Measurements from ENCODE around the gene C1orf52. TPM values are rescaled to one million over a fixed set of nuclear protein-coding genes. Genes with fewer than 3 reads are reported as not detected.

Gene C1orf52
- polyA plus RNA-seq, 5 donors, result 46.5 to 70.6 (median 53.2) TPM

DNA sequence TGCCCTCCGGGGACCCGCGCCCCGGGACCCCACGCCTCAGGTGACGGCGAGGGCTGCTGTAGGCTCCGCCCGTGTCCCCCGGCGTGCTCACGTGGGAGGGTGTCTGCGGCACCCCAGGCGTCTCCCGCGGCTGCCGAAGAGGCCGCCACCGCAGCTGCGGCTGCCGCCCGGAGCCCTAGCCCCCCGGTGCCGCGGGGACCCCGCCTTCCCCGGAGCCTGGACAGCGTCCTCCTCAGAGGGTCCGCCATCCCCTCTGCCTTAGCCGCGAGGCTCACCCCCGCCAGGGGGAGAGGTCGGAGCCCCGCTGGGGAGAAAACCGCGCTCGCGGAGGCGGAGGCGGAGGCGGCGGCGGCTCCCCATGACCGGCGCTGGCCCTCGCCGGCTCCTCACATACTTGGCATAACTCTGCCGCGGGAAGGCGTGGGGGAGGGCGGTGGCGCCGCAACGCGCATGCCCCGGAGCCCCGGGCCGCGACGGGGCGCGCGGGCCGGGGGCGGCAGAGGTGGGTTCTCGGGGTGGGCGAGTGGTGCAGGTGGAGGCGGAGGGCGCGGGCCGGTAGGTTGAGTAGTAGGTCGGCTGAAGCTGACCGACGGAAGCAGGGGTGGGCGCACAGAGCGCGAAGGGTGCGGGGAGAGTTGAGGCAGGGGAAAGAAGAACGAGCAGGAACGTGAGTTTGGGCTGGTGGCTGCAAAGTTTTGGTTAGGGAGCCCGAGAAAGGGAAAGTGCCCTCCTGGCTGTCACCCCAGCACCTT, 57.9 kb downstream of the C1orf52 start:
- DNase-seq, result peak; percentile 65 to 79

DNA sequence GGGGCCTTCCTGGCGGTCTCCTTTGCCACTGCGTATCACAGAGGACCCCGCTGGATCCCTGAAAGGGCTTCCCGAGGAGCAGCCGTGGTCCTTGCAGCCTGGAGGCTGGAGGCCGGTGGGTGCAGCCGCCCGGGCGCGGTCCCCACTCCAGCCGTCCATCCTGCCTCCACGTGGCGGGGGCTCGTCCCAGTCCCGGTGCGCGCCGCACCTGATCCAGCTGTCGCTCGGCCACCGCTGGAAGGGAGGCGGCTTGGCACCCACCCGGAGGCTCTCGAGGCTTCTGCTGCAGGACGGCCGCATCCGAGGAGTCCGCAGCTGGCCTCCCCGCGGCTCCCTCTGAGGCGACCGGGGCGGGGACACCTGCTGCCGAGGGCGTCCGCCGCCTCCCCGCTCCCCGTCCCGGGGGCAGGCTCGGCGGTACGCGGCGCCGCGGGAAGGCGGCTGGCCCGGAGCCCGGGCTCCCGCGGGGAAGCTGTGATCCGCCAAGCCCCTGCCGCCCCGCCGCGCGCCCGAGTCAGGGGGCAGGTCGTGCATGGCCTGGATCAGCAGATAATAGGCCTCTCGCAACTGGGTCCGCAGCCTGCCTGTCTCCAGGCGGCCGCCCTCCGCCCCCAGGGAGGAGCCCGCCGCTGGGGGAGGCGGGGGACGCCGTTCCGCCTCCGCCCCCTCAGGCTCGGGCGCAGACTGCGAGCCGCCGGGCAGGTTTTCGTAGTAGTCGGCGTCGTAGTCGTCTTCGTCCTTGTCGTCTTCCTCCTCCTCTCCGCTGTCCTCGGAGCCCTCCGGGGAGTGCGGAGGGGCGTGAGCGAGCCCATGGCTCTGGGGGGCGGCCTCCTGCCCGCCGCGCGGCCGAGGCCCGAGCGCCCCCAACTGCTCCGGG, 58.8 kb downstream of the C1orf52 start, which contains the start of gene SYDE2:
SYDE2 (minus strand) TSS at position 554 of the 877 bp plus-strand sequence; CDS start at position 534, 20 bp downstream.
- peak; percentile 75 to 81 for DNase-seq

Other genes with a start within 250 kb of the C1orf52 start
- gene MCOLN3, start 211.2 kb downstream of the C1orf52 start, polyA plus RNA-seq (ENCODE audit: insufficient read depth in 1 of 5, insufficient read length in 5 of 5, low replicate concordance in 1 of 5), result 1 to 10 TPM; 1.4 to 2.0 (median 1.8) TPM
- gene SYDE2, start 58.6 kb downstream of the C1orf52 start, polyA plus RNA-seq (ENCODE audit: insufficient read depth in 1 of 5, insufficient read length in 5 of 5, low replicate concordance in 1 of 5), result 10 to 100 TPM in 3 of 5 donors, 1 to 10 TPM in 2; 6.2 to 15.4 (median 13.6) TPM
- 10 to 100 TPM; 24.7 to 34.9 (median 28.4) TPM for gene BCL10, start 17.0 kb upstream of the C1orf52 start, polyA plus RNA-seq (ENCODE audit: insufficient read depth in 1 of 5, insufficient read length in 5 of 5, low replicate concordance in 1 of 5)
- gene DDAH1, start 205.5 kb upstream of the C1orf52 start, polyA plus RNA-seq (ENCODE audit: insufficient read depth in 1 of 5, insufficient read length in 5 of 5, low replicate concordance in 1 of 5), result 100 to 1,000 TPM in 1 of 5 donors, 10 to 100 TPM in 4; 74.1 to 103 (median 94.3) TPM